HG03108 (cell line): ENCODE measurements around the gene TPPP2.

Source experiments
- ATAC-seq: cut with Tn5 transposase; IDR thresholded peaks from one replicate; pipeline ENCODE4 v1.9.1; 2021; ENCODE audit warnings: moderate library complexity; ENCODE audit not compliant: unreplicated experiment

The TPPP2 gene

GRCh38 chr14:21016413-21017190 is 13.4 kb upstream of the TPPP2 start:
- ATAC-seq = no peak

- no peak for ATAC-seq
These were observed 12.3 kb upstream of the TPPP2 start for GRCh38 chr14:21017528-21018245.

GRCh38 chr14:21018286-21018685 is 11.7 kb upstream of the TPPP2 start:
- no peak for ATAC-seq

GRCh38 chr14:21018781-21019180 is 11.2 kb upstream of the TPPP2 start:
- ATAC-seq = no peak

GRCh38 chr14:21019366-21019765 is 10.7 kb upstream of the TPPP2 start:
- no peak for ATAC-seq

GRCh38 chr14:21020977-21021545 is 9.0 kb upstream of the TPPP2 start:
- no peak for ATAC-seq

- no peak for ATAC-seq
These were observed 7.3 kb upstream of the TPPP2 start for GRCh38 chr14:21022686-21023085.

GRCh38 chr14:21023174-21023573 is 6.8 kb upstream of the TPPP2 start:
- ATAC-seq = no peak

GRCh38 chr14:21023817-21024584 is 6.0 kb upstream of the TPPP2 start:
- ATAC-seq = no peak

GRCh38 chr14:21024585-21025370 is 5.2 kb upstream of the TPPP2 start, which contains the start of gene NDRG2:
Gene NDRG2, minus strand, starts transcription at chr14:21025061. Its CDS starts 1,746 bp downstream, at chr14:21023315.
- ATAC-seq = no peak

- no peak for ATAC-seq
These were observed 4.4 kb upstream of the TPPP2 start for GRCh38 chr14:21025371-21026273.

GRCh38 chr14:21026274-21026987 is 3.6 kb upstream of the TPPP2 start:
- no peak for ATAC-seq

GRCh38 chr14:21026988-21027315 is 3.1 kb upstream of the TPPP2 start:
- no peak for ATAC-seq

GRCh38 chr14:21030531-21030930 is 514 bp downstream of the TPPP2 start:
- ATAC-seq = no peak

GRCh38 chr14:21032326-21033132 is 2.5 kb downstream of the TPPP2 start:
- ATAC-seq = no peak

GRCh38 chr14:21033133-21033698 is 3.2 kb downstream of the TPPP2 start:
- no peak for ATAC-seq

- ATAC-seq = no peak
These were observed 4.7 kb downstream of the TPPP2 start, which contains the start of gene RNASE13 for GRCh38 chr14:21034707-21035106. Gene RNASE13, minus strand, starts transcription at chr14:21034807. Its CDS starts 519 bp downstream, at chr14:21034288.

GRCh38 chr14:21036751-21037150 is 6.7 kb downstream of the TPPP2 start:
- ATAC-seq = no peak
